LNCAP (cell line): ENCODE data around the gene DCLRE1A.

ENCODE experiments used
- TF ChIP-seq, protein P1 (sequence below): fragments of 450-650 bp; IDR thresholded peaks from 2 replicates; pipeline ENCODE4 v1.5.1; 2017; ENCODE audit warnings: mild to moderate bottlenecking

DCLRE1A gene

DNA sequence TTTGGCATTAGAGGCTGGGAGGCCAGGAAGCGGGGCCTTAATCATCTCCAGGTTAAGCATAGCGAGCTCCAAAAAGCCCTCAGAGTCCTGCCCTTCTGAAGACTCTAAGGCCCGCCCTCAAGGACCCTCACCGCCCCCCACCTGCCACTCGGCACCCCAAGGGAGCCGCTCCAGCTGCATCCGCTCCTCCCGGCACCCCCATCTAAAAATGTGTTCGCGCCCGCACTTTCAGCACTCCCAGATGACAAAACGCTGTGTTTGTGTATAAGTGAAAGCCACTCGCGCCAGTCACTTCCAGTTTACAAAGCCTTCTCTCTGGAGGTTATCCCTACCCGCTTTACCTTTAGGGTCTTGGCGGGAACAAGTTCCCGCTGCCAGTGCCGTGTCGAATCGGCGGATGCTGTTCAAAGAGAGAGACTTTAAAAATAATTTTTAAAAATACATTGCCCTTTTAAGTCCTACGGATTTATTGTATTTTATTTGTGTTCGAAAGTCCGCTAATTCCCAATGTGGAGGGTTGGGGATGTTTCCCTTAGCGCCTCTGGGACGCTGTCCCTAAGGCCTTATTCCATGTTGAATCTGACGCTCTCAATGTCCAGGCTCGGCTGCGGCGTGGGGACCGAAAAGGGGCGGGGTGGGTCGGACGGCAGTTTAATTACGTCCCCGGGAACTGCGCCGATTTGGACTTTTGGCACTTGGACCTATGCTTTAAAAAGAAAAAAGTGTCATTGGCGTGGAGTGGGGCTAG lies at the start of gene DCLRE1A, which contains the start of gene NHLRC2:
TSS of gene DCLRE1A (minus strand) at position 70 of the 748 bp plus-strand sequence. CDS start 900 bp downstream, outside the sequence.
TSS of gene NHLRC2 (plus strand) at position 649 of the 748 bp plus-strand sequence. CDS start 212 bp downstream, outside the sequence.
- TF ChIP-seq, protein P1, sequence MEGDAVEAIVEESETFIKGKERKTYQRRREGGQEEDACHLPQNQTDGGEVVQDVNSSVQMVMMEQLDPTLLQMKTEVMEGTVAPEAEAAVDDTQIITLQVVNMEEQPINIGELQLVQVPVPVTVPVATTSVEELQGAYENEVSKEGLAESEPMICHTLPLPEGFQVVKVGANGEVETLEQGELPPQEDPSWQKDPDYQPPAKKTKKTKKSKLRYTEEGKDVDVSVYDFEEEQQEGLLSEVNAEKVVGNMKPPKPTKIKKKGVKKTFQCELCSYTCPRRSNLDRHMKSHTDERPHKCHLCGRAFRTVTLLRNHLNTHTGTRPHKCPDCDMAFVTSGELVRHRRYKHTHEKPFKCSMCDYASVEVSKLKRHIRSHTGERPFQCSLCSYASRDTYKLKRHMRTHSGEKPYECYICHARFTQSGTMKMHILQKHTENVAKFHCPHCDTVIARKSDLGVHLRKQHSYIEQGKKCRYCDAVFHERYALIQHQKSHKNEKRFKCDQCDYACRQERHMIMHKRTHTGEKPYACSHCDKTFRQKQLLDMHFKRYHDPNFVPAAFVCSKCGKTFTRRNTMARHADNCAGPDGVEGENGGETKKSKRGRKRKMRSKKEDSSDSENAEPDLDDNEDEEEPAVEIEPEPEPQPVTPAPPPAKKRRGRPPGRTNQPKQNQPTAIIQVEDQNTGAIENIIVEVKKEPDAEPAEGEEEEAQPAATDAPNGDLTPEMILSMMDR: no peak

DNA sequence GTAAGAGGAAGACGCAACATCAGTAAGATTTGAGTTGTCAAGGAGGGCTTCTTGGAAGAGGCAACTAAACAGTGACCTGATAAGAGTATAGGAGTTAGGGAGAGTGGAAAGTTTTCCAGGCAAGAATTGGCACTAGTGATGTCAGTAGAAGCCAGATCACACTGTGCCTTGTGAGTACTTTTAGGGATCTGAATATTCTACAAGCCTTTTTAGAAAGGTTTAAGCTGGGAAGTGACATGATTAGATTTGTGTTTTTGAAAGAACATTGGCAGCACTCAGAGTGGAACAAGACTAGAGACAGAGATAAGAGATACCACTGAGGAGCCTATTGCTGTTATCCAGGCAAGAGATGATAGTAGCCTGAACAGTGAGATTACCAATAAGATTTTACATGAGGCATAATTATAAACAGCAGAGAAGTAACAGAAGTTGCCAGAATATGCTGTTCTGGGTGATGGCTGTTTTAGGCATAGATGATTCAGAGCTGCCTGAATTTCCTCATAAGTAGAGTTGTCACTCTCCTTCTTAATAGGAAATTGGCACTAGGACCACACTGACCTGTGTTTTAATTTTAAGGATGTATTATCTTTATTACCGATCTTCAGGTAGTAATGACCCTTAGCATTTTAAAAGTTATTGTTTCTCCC lies 46.2 kb upstream of the DCLRE1A start:
- TF ChIP-seq, protein P1: no peak

DNA sequence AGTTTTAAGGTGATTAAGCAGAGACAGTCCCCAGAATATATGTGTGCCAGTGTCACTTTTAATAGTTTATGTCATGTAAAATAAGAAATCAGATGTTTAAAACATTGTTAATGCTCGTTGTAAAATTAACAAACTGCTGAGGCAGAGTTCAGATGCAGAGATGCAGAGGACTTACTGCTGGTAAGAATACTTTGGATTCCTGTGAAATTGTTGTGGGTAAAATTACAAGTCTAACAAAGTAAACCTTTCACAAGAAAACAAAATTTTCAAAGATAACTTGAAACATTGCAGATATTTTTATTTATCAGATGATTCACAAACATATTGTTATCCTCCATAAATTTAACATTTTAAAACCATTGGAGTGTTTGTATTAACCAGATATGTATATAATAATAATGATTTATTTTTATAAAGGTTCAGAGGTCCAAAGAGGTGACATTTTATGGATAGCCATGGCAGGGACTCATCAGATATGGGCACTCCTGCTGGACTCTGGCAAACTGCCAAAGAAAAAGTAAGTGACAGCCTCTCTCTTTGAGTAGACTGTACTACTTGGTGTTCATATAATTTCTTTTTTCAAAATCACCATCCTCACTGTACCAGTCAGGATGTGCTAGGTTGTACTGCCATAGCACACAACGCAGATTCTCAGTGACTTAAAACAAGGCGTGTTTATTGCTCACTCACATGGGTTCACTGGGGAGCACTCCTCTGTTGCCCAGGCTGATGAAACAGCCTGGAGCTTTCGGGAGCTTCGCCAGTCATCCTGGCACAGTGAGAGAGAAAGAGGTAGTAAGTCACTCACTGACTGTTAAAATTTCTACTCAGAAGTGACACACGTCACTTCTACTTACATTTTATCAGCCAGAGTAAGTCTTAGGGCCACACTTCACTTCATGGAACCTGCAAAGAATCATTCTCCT lies 44.1 kb upstream of the DCLRE1A start:
- TF ChIP-seq, protein P1: no peak

DNA sequence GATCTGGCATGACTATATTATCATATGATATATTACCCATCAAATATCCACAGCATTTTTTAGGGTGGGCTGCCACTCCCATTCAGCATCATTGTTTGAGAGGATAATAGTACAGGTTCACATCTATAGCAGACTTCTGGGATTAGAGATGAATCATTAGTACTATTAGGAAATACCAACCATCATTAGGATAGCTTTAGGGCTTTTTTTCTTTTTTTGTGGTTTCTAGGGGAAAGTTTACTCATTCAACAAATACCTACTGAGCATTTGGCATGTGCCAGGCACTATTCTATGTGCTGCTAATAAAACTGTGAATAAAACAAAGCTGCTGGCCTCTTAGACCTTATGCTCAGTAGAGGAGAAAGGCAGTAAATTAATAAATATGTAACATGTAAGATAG lies 41.1 kb upstream of the DCLRE1A start:
- TF ChIP-seq, protein P1: no peak

DNA sequence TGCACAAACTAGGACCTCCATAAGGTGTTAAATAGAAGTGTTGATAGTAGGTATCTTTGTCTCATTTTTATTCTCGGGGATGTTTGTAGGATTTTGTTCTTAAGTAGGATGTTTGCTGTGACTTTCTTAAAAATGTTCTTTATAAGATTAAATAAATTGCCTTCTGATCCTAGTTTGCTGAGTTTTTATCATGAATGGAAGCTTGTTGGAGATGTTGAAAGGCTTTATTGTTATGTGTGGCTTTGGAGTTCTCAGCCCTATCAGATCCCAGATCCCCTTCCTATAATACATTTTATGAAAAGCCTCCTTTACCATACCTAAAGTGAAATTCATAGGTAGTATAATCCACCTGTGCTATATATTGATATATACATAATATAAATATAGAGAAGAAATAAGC lies 40.7 kb upstream of the DCLRE1A start:
- TF ChIP-seq, protein P1: no peak

DNA sequence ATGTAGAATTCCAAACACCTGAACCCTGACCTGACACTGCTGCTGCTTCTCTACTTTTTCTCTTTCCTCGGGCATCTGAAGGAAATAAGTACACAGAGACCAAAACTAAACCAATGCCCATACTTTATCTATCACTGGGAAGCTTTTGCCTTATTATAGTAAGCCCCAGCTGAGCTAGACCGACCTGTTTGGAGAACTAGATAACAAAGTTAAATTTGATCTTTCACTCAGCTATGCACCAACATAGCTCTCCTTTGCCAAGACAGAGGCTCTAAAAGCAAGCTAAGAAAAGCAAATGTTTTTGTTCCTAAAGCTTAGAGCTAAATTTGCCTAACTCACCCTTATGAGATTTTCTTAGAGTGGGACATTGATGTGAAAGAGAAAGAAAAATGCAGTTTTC lies 39.7 kb upstream of the DCLRE1A start:
- TF ChIP-seq, protein P1: no peak

DNA sequence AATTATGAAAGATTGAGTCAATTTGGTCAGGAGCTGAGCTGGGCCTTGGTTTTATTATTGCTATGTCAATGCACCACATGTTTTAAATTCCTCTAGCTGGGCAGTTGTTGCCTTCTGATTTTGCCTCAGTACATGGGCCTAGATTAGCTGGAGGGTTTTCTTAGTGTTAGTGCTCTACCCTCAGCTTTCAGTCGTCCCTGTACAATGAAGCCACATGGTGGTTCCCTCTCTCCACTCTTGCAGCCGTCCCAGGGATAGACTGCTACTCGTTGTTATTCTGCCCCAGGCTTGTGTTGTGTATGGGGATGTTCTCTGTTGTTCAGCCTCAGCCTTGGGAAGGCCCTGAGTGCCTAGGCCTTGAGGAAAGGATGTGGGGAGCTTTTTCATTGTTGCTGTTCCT lies 37.6 kb upstream of the DCLRE1A start:
- TF ChIP-seq, protein P1: no peak
